T-helper 2 cell treated with Interferon-gamma antibody and Interleukin-4, amounts not matched to agents 5 μg/mL and 100 μg/mL, for 36 hours (primary cell): ENCODE data around the gene ZBTB14.

ENCODE experiments used
- DNase-seq: peaks from one replicate; pipeline ENCODE4 v3.0.0; 2021; ENCODE audit warnings: low spot score
- H3K27ac Mint-ChIP-seq: one replicate; pipeline ENCODE4 v1.8.0; 2021; ENCODE audit warnings: mild to moderate bottlenecking, mixed read lengths
- H3K27me3 Mint-ChIP-seq: one replicate; pipeline ENCODE4 v1.8.0; 2021; ENCODE audit warnings: low read depth, mixed read lengths
- H3K36me3 Mint-ChIP-seq: one replicate; pipeline ENCODE4 v1.8.0; 2021; ENCODE audit warnings: low read depth, mixed read lengths
- H3K4me1 Mint-ChIP-seq: one replicate; pipeline ENCODE4 v1.8.0; 2021; ENCODE audit warnings: low read depth, mixed read lengths
- H3K4me3 Mint-ChIP-seq: one replicate; pipeline ENCODE4 v1.8.0; 2022; ENCODE audit warnings: mild to moderate bottlenecking, moderate library complexity, mixed read lengths
- H3K9me3 Mint-ChIP-seq: one replicate; pipeline ENCODE4 v1.8.0; 2021; ENCODE audit warnings: mixed read lengths

Gene ZBTB14

GRCh38 chr18:5300476-5301010, 5.0 kb upstream of the ZBTB14 start:
- no peak for DNase-seq
- Mint-ChIP-seq H3K36me3 (no peaks in the 10 kb centered on the region), H3K27ac (no peak overlapping the region), H3K27me3 (peaks cover 44% of the 10 kb centered on the region), H3K4me3 (no peak overlapping the region), H3K9me3 (no peaks in the 10 kb centered on the region), H3K4me1 (peaks cover 6% of the 10 kb centered on the region)

GRCh38 chr18:5298156-5298852, 2.8 kb upstream of the ZBTB14 start:
- Mint-ChIP-seq H3K27me3 (peaks cover 36% of the 10 kb centered on the region), H3K4me1 (peaks cover 13% of the 10 kb centered on the region), H3K4me3 (no peak overlapping the region), H3K36me3 (peaks cover 2% of the 10 kb centered on the region), H3K27ac (no peak overlapping the region), H3K9me3 (no peaks in the 10 kb centered on the region)
- no peak for DNase-seq

- Mint-ChIP-seq H3K9me3 (no peaks in the 10 kb centered on the region), H3K4me3 (no peak overlapping the region), H3K27ac (peak overlapping the region; percentile 18), H3K4me1 (peaks cover 14% of the 10 kb centered on the region), H3K27me3 (peaks cover 30% of the 10 kb centered on the region), H3K36me3 (peaks cover 6% of the 10 kb centered on the region)
- no peak for DNase-seq
Measured at GRCh38 chr18:5297597-5297996, 2.1 kb upstream of the ZBTB14 start.

GRCh38 chr18:5296706-5297320, 1.3 kb upstream of the ZBTB14 start:
- H3K9me3 Mint-ChIP-seq: no peaks in the 10 kb centered on the region
- peaks cover 14% of the 10 kb centered on the region for H3K4me1 Mint-ChIP-seq
- peak overlapping the region; percentile 96 for H3K4me3 Mint-ChIP-seq
- peaks cover 24% of the 10 kb centered on the region for H3K27me3 Mint-ChIP-seq
- H3K27ac Mint-ChIP-seq: peak overlapping the region; percentile 99
- peak; percentile 71 for DNase-seq
- peaks cover 11% of the 10 kb centered on the region for H3K36me3 Mint-ChIP-seq

GRCh38 chr18:5295981-5296705, 617 bp upstream of the ZBTB14 start:
- H3K36me3 Mint-ChIP-seq: peaks cover 18% of the 10 kb centered on the region
- H3K4me3 Mint-ChIP-seq: peak overlapping the region; percentile 96
- peaks cover 14% of the 10 kb centered on the region for H3K4me1 Mint-ChIP-seq
- H3K27me3 Mint-ChIP-seq: peaks cover 18% of the 10 kb centered on the region
- DNase-seq: peak; percentile 94
- no peaks in the 10 kb centered on the region for H3K9me3 Mint-ChIP-seq
- peak overlapping the region; percentile 99 for H3K27ac Mint-ChIP-seq

GRCh38 chr18:5294457-5295230, 882 bp downstream of the ZBTB14 start:
- Mint-ChIP-seq H3K4me1 (peaks cover 17% of the 10 kb centered on the region), H3K9me3 (no peaks in the 10 kb centered on the region)

GRCh38 chr18:5294113-5294456, 1.4 kb downstream of the ZBTB14 start:
- peak; percentile 27 for DNase-seq
- H3K4me3 Mint-ChIP-seq: peak overlapping the region; percentile 92
- peak overlapping the region; percentile 96 for H3K27ac Mint-ChIP-seq

More at GRCh38 chr18:5294457-5295230, 882 bp downstream of the ZBTB14 start:
- peak overlapping the region; percentile 92 for H3K4me3 Mint-ChIP-seq
- peaks cover 11% of the 10 kb centered on the region for H3K27me3 Mint-ChIP-seq
- peak; percentile 52 for DNase-seq
- H3K36me3 Mint-ChIP-seq: peaks cover 27% of the 10 kb centered on the region
- peak overlapping the region; percentile 96 for H3K27ac Mint-ChIP-seq

GRCh38 chr18:5288517-5288935, 7.0 kb downstream of the ZBTB14 start:
- Mint-ChIP-seq H3K36me3 (peaks cover 37% of the 10 kb centered on the region), H3K4me1 (peaks cover 8% of the 10 kb centered on the region), H3K27me3 (no peaks in the 10 kb centered on the region), H3K9me3 (no peaks in the 10 kb centered on the region), H3K4me3 (no peak overlapping the region), H3K27ac (no peak overlapping the region)
- no peak for DNase-seq

More at GRCh38 chr18:5294113-5294456, 1.4 kb downstream of the ZBTB14 start:
- Mint-ChIP-seq H3K9me3 (no peaks in the 10 kb centered on the region), H3K36me3 (peaks cover 27% of the 10 kb centered on the region), H3K4me1 (peaks cover 17% of the 10 kb centered on the region), H3K27me3 (peaks cover 6% of the 10 kb centered on the region)

- no peaks in the 10 kb centered on the region for H3K27me3 Mint-ChIP-seq
- DNase-seq: no peak
- no peak overlapping the region for H3K4me3 Mint-ChIP-seq
- H3K36me3 Mint-ChIP-seq: peaks cover 34% of the 10 kb centered on the region
- peaks cover 6% of the 10 kb centered on the region for H3K4me1 Mint-ChIP-seq
- no peaks in the 10 kb centered on the region for H3K9me3 Mint-ChIP-seq
- H3K27ac Mint-ChIP-seq: no peak overlapping the region
Measured at GRCh38 chr18:5287854-5288253, 7.7 kb downstream of the ZBTB14 start.

GRCh38 chr18:5286525-5286924, 9.0 kb downstream of the ZBTB14 start:
- Mint-ChIP-seq H3K36me3 (peaks cover 25% of the 10 kb centered on the region), H3K4me1 (peaks cover 10% of the 10 kb centered on the region), H3K27me3 (no peaks in the 10 kb centered on the region), H3K27ac (no peak overlapping the region), H3K4me3 (no peak overlapping the region), H3K9me3 (no peaks in the 10 kb centered on the region)
- no peak for DNase-seq

GRCh38 chr18:5285326-5285725, 10.2 kb downstream of the ZBTB14 start:
- peaks cover 6% of the 10 kb centered on the region for H3K9me3 Mint-ChIP-seq
- H3K36me3 Mint-ChIP-seq: peaks cover 15% of the 10 kb centered on the region
- H3K27me3 Mint-ChIP-seq: no peaks in the 10 kb centered on the region
- peaks cover 7% of the 10 kb centered on the region for H3K4me1 Mint-ChIP-seq
- no peak for DNase-seq
- H3K4me3 Mint-ChIP-seq: no peak overlapping the region
- H3K27ac Mint-ChIP-seq: no peak overlapping the region

GRCh38 chr18:5284808-5285207, 10.7 kb downstream of the ZBTB14 start:
- Mint-ChIP-seq H3K27ac (no peak overlapping the region), H3K4me1 (peaks cover 7% of the 10 kb centered on the region), H3K4me3 (no peak overlapping the region), H3K36me3 (peaks cover 13% of the 10 kb centered on the region), H3K27me3 (no peaks in the 10 kb centered on the region), H3K9me3 (peaks cover 11% of the 10 kb centered on the region)
- DNase-seq: no peak

- no peak overlapping the region for H3K27ac Mint-ChIP-seq
- H3K4me3 Mint-ChIP-seq: no peak overlapping the region
- no peaks in the 10 kb centered on the region for H3K27me3 Mint-ChIP-seq
- H3K9me3 Mint-ChIP-seq: peaks cover 22% of the 10 kb centered on the region
- H3K36me3 Mint-ChIP-seq: peaks cover 5% of the 10 kb centered on the region
- H3K4me1 Mint-ChIP-seq: peaks cover 7% of the 10 kb centered on the region
- DNase-seq: no peak
Measured at GRCh38 chr18:5282770-5283169, 12.8 kb downstream of the ZBTB14 start.
